Activated CD4-positive, alpha-beta T cell treated with anti-CD3 and anti-CD28 coated beads for 36 hours (primary cell): ENCODE results near the gene FZD1. TPM values are rescaled to one million over a fixed set of nuclear protein-coding genes. Genes with fewer than 3 reads are reported as not detected.

Source experiments
- ATAC-seq: fragments of 200-7000 bp; cut with Tn5 transposase; one replicate; pipeline ENCODE4 v1.10.0; 2021; ENCODE audit warnings: mild to moderate bottlenecking, moderate library complexity
- CTCF ChIA-PET: fragments of 350-600 bp; sonication (Branson Sonifier 250); formaldehyde crosslinking; loops from one replicate; lab custom pipeline; 2021; ENCODE audit warnings: antibody characterized with exemption; lab: Charles Lee
- POLR2A ChIA-PET: fragments of 350-600 bp; sonication (Branson Sonifier 250); formaldehyde crosslinking; loops from one replicate; lab custom pipeline; 2021; ENCODE audit warnings: antibody characterized with exemption, inconsistent platforms; lab: Charles Lee
- DNase-seq: peaks from one replicate; pipeline ENCODE4 v3.0.0-alpha.2; 2020
- H3K27ac Mint-ChIP-seq: one replicate; pipeline ENCODE4 v1.8.0; 2021; ENCODE audit warnings: mixed read lengths
- H3K27me3 Mint-ChIP-seq: one replicate; pipeline ENCODE4 v1.8.0; 2021; ENCODE audit warnings: mixed read lengths
- H3K36me3 Mint-ChIP-seq: one replicate; pipeline ENCODE4 v1.8.0; 2021; ENCODE audit warnings: low read depth, mixed read lengths
- H3K4me1 Mint-ChIP-seq: one replicate; pipeline ENCODE4 v1.8.0; 2021; ENCODE audit warnings: mixed read lengths
- H3K4me3 Mint-ChIP-seq: one replicate; pipeline ENCODE4 v1.8.0; 2021; ENCODE audit warnings: mild to moderate bottlenecking, moderate library complexity, mixed read lengths
- H3K9me3 Mint-ChIP-seq: one replicate; pipeline ENCODE4 v1.8.0; 2021; ENCODE audit warnings: low read depth, mixed read lengths
- intact Hi-C, 2 experiments: fragments of 100-400 bp; cut with DNase I in 1 of 2; cut with micrococcal nuclease in 1 of 2; formaldehyde crosslinking; loops; one replicate each; pipeline versions ENCODE4 v1.14.2 to v1.15.1; 2022 to 2024; cut with DNase I, micrococcal nuclease
- total RNA-seq, 2 experiments: library from RNA; stranded (reverse); gene quantifications; one replicate each; pipeline ENCODE4 v1.2.3, GENCODE V29; 2021

FZD1 gene
- total RNA-seq, 2 experiments from 2014 or later: 0.47 to 0.69 TPM

GRCh38 chr7:91288208-91288824 is 24.1 kb downstream of the FZD1 start:
- no peak overlapping the region for H3K4me3 Mint-ChIP-seq
- H3K9me3 Mint-ChIP-seq: no peaks in the 10 kb centered on the region
- H3K27me3 Mint-ChIP-seq: peaks cover 2% of the 10 kb centered on the region
- ChIA-PET CTCF (no interaction called here), POLR2A (no interaction called here)
- intact Hi-C loops: loop anchor here (1.0 to 10.0 kb wide), 3 partner anchors 346 to 494 kb away; no protein-coding TSS in a partner anchor
- DNase-seq (peak; percentile 57), ATAC-seq (no peak)
- no peak overlapping the region for H3K27ac Mint-ChIP-seq
- no peaks in the 10 kb centered on the region for H3K4me1 Mint-ChIP-seq
- H3K36me3 Mint-ChIP-seq: no peaks in the 10 kb centered on the region

GRCh38 chr7:91289633-91290254 is 25.5 kb downstream of the FZD1 start:
- intact Hi-C loops: loop anchor here (5.0 to 10.0 kb wide), 2 partner anchors 345 to 493 kb away; no protein-coding TSS in a partner anchor
- peaks cover 2% of the 10 kb centered on the region for H3K27me3 Mint-ChIP-seq
- DNase-seq (no peak), ATAC-seq (no peak)
- no peaks in the 10 kb centered on the region for H3K4me1 Mint-ChIP-seq
- CTCF ChIA-PET: no interaction called here
- no peaks in the 10 kb centered on the region for H3K36me3 Mint-ChIP-seq
- POLR2A ChIA-PET: no interaction called here
- H3K9me3 Mint-ChIP-seq: no peaks in the 10 kb centered on the region
- no peak overlapping the region for H3K4me3 Mint-ChIP-seq
- no peak overlapping the region for H3K27ac Mint-ChIP-seq

GRCh38 chr7:91291302-91291701 is 27.1 kb downstream of the FZD1 start:
- no peaks in the 10 kb centered on the region for H3K36me3 Mint-ChIP-seq

DNA sequence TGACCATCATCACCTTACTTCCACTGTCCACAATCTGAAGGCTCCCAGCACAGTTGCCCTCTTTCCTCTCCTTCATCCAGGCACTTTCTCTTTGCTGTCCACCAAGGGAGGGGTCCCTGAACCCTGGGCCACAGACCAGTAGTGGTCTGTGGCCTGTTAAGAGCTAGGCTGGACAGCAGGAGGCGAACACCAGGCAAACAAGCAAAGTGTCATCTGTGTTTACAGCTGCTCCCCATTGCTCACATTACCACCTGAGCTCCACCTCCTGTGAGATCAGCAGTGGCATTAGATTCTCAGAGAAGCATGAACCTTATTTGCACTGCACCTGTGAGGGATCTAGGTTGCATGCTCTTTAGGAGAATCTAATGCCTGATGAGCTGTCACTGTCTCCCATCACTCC is 27.7 kb downstream of the FZD1 start:
- no peak for DNase-seq
- ChIA-PET CTCF (interaction anchor here (1.1 kb wide), 1 partner anchor 13 kb away, joined by 3 read pairs; no protein-coding TSS in a partner anchor), POLR2A (no interaction called here)
- no peak overlapping the region for H3K4me3 Mint-ChIP-seq
- no peaks in the 10 kb centered on the region for H3K36me3 Mint-ChIP-seq
- H3K4me1 Mint-ChIP-seq: no peaks in the 10 kb centered on the region
- H3K27ac Mint-ChIP-seq: no peak overlapping the region
- no peaks in the 10 kb centered on the region for H3K9me3 Mint-ChIP-seq
- peaks cover 4% of the 10 kb centered on the region for H3K27me3 Mint-ChIP-seq
- intact Hi-C loops: no loop called here
- ATAC-seq: no peak

More at GRCh38 chr7:91291302-91291701, 27.1 kb downstream of the FZD1 start:
- H3K27me3 Mint-ChIP-seq: peaks cover 7% of the 10 kb centered on the region
- ATAC-seq: no peak
- H3K4me3 Mint-ChIP-seq: no peak overlapping the region
- intact Hi-C loops: no loop called here
- POLR2A ChIA-PET: no interaction called here
- no peaks in the 10 kb centered on the region for H3K4me1 Mint-ChIP-seq
- DNase-seq: no peak
- no peak overlapping the region for H3K27ac Mint-ChIP-seq
- no peaks in the 10 kb centered on the region for H3K9me3 Mint-ChIP-seq
- CTCF ChIA-PET: no interaction called here

DNA sequence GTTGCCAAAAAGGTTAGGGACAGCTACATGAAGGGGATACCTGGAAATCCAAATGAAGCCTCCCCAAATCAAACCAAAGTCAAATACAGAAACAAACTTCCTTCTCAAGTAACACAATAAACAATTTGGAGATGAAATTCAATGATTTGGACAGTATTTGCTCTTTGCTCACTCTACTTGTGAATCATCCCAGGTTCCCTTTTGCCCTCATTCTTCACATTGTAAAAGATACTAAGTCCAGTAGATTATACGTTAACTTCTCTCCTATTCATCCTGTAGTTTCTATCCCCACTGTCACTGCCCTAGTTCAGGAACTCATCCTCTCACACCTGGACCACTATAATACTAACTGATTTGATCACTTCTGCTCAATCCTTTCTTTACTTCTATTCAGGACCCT is 28.3 kb downstream of the FZD1 start:
- ATAC-seq (no peak), DNase-seq (no peak)
- H3K4me3 Mint-ChIP-seq: no peak overlapping the region
- H3K27ac Mint-ChIP-seq: no peak overlapping the region
- intact Hi-C loops: no loop called here
- no peaks in the 10 kb centered on the region for H3K36me3 Mint-ChIP-seq
- H3K4me1 Mint-ChIP-seq: no peaks in the 10 kb centered on the region
- H3K9me3 Mint-ChIP-seq: no peaks in the 10 kb centered on the region
- H3K27me3 Mint-ChIP-seq: peaks cover 4% of the 10 kb centered on the region
- CTCF ChIA-PET: interaction anchor here (1.1 kb wide), 1 partner anchor 14 kb away, joined by 3 read pairs; no protein-coding TSS in a partner anchor
- POLR2A ChIA-PET: no interaction called here

GRCh38 chr7:91293136-91293535 is 28.9 kb downstream of the FZD1 start:
- no peaks in the 10 kb centered on the region for H3K9me3 Mint-ChIP-seq
- peaks cover 4% of the 10 kb centered on the region for H3K27me3 Mint-ChIP-seq
- H3K36me3 Mint-ChIP-seq: no peaks in the 10 kb centered on the region
- H3K27ac Mint-ChIP-seq: no peak overlapping the region
- CTCF ChIA-PET: no interaction called here
- intact Hi-C loops: no loop called here
- DNase-seq: no peak
- POLR2A ChIA-PET: no interaction called here
- no peak overlapping the region for H3K4me3 Mint-ChIP-seq
- H3K4me1 Mint-ChIP-seq: no peaks in the 10 kb centered on the region
- ATAC-seq: no peak

GRCh38 chr7:91293840-91294239 is 29.6 kb downstream of the FZD1 start:
- no peaks in the 10 kb centered on the region for H3K36me3 Mint-ChIP-seq
- no peaks in the 10 kb centered on the region for H3K4me1 Mint-ChIP-seq
- intact Hi-C loops: no loop called here
- peaks cover 4% of the 10 kb centered on the region for H3K27me3 Mint-ChIP-seq
- no peaks in the 10 kb centered on the region for H3K9me3 Mint-ChIP-seq
- no peak for DNase-seq
- no peak overlapping the region for H3K4me3 Mint-ChIP-seq
- ChIA-PET CTCF (no interaction called here), POLR2A (no interaction called here)
- no peak for ATAC-seq
- H3K27ac Mint-ChIP-seq: no peak overlapping the region

- intact Hi-C loops: no loop called here
- CTCF ChIA-PET: no interaction called here
- H3K4me3 Mint-ChIP-seq: no peak overlapping the region
- DNase-seq: no peak
- no peak overlapping the region for H3K27ac Mint-ChIP-seq
- H3K4me1 Mint-ChIP-seq: no peaks in the 10 kb centered on the region
- H3K27me3 Mint-ChIP-seq: peaks cover 4% of the 10 kb centered on the region
- POLR2A ChIA-PET: no interaction called here
- ATAC-seq: no peak
- no peaks in the 10 kb centered on the region for H3K36me3 Mint-ChIP-seq
- H3K9me3 Mint-ChIP-seq: no peaks in the 10 kb centered on the region
Observed at GRCh38 chr7:91294639-91295220, 30.5 kb downstream of the FZD1 start.

DNA sequence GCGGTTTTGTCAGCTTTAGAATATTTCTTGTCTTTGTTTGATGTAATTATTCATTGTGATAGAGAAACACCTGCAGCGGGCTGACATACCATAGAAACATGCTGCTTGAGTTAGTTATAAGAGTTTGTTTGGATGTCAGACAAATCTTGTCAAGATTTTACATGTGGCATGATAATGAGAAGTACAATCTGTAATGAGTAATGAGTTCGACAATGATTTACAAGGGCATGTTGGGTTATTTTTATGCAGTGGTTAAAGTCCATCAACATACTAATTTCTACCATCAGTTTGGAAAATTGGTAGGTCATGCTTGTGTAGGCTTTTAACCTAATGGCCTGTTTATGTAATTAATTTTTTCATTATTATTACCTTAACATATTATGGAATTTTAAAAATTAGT is 31.3 kb downstream of the FZD1 start:
- intact Hi-C loops: no loop called here
- H3K27ac Mint-ChIP-seq: no peak overlapping the region
- no peaks in the 10 kb centered on the region for H3K36me3 Mint-ChIP-seq
- H3K4me3 Mint-ChIP-seq: no peak overlapping the region
- ChIA-PET POLR2A (no interaction called here), CTCF (no interaction called here)
- H3K4me1 Mint-ChIP-seq: no peaks in the 10 kb centered on the region
- ATAC-seq (no peak), DNase-seq (no peak)
- H3K9me3 Mint-ChIP-seq: no peaks in the 10 kb centered on the region
- peaks cover 4% of the 10 kb centered on the region for H3K27me3 Mint-ChIP-seq

- Mint-ChIP-seq H3K36me3 (no peaks in the 10 kb centered on the region), H3K4me3 (no peak overlapping the region)
- POLR2A ChIA-PET: no interaction called here
Observed at GRCh38 chr7:91297939-91298338, 33.7 kb downstream of the FZD1 start.

GRCh38 chr7:91299952-91300775 is 35.9 kb downstream of the FZD1 start:
- Mint-ChIP-seq H3K27me3 (peaks cover under 1% of the 10 kb centered on the region), H3K36me3 (no peaks in the 10 kb centered on the region), H3K9me3 (no peaks in the 10 kb centered on the region), H3K4me3 (no peak overlapping the region), H3K4me1 (no peaks in the 10 kb centered on the region), H3K27ac (no peak overlapping the region)
- DNase-seq (no peak), ATAC-seq (no peak)
- ChIA-PET CTCF (no interaction called here), POLR2A (no interaction called here)
- intact Hi-C loops: no loop called here

More at GRCh38 chr7:91297939-91298338, 33.7 kb downstream of the FZD1 start:
- no peak for DNase-seq
- Mint-ChIP-seq H3K27ac (no peak overlapping the region), H3K4me1 (no peaks in the 10 kb centered on the region), H3K9me3 (no peaks in the 10 kb centered on the region), H3K27me3 (peaks cover 4% of the 10 kb centered on the region)
- no peak for ATAC-seq
- intact Hi-C loops: no loop called here
- CTCF ChIA-PET: no interaction called here
